DMS 273 treated with DMSO at 0.1 percent for 48 hours (cell line): ENCODE measurements around the gene CABP5.

Experiments
- DNase-seq: peaks from one replicate; lab custom pipeline; 2025; lab: John Stamatoyannopoulos, UW

CABP5 gene

GRCh38 chr19:48030073-48030472 is 13.8 kb downstream of the CABP5 start:
- DNase-seq, result no peak

- no peak for DNase-seq
Measured at GRCh38 chr19:48029431-48029830, 14.4 kb downstream of the CABP5 start.

- DNase-seq, result no peak
Measured at GRCh38 chr19:48025480-48025879, 18.4 kb downstream of the CABP5 start.

- no peak for DNase-seq
Measured at GRCh38 chr19:48023518-48023917, 20.4 kb downstream of the CABP5 start.

- DNase-seq, result no peak
Measured at GRCh38 chr19:48023011-48023410, 20.9 kb downstream of the CABP5 start.

GRCh38 chr19:48020686-48021085 is 23.2 kb downstream of the CABP5 start:
- no peak for DNase-seq

- DNase-seq, result no peak
Measured at GRCh38 chr19:48010932-48011758, 32.7 kb downstream of the CABP5 start.

- no peak for DNase-seq
Measured at GRCh38 chr19:48006762-48007161, 37.1 kb downstream of the CABP5 start.

- no peak for DNase-seq
Measured at GRCh38 chr19:48004236-48004635, 39.6 kb downstream of the CABP5 start.

GRCh38 chr19:48000846-48001245 is 43.0 kb downstream of the CABP5 start:
- no peak for DNase-seq

GRCh38 chr19:47998800-47999199 is 45.1 kb downstream of the CABP5 start:
- no peak for DNase-seq

GRCh38 chr19:47996230-47996727 is 47.6 kb downstream of the CABP5 start:
- DNase-seq, result no peak

- DNase-seq, result no peak
Measured at GRCh38 chr19:47994209-47994802, 49.6 kb downstream of the CABP5 start, which contains the start of gene ELSPBP1. Gene ELSPBP1 (plus strand): TSS chr19:47994632. CDS start chr19:48008668, 14,036 bp downstream.

GRCh38 chr19:47992070-47992469 is 51.8 kb downstream of the CABP5 start, which contains the start of gene BSPH1:
Gene BSPH1 (minus strand): TSS chr19:47992170. CDS start chr19:47992081, 89 bp downstream.
- no peak for DNase-seq

- no peak for DNase-seq
Measured at GRCh38 chr19:47991191-47991808, 52.6 kb downstream of the CABP5 start.
